Esophagus squamous epithelium (tissue), 5 donors: Measurements from ENCODE around the gene PHACTR1. TPM values are rescaled to one million over a fixed set of nuclear protein-coding genes. Genes with fewer than 3 reads are reported as not detected.

Source experiments
- DNase-seq: peaks from one replicate; lab custom pipeline; 2025; lab: John Stamatoyannopoulos, UW
- H3K27ac ChIP-seq, 4 donors: fragments of 200-600 bp; sonication (generic); one replicate each; pipeline ENCODE4 v1.5.1; 2016 to 2019; ENCODE audit warnings: mild to moderate bottlenecking in 1 of 4
- H3K27me3 ChIP-seq, 4 donors: fragments of 200-600 bp; sonication (generic); 1 replicate in 3 of 4; 2 replicates in 1 of 4; pipeline versions ENCODE4 v1.5.1 to v1.6.0; 2017 to 2021; ENCODE audit warnings: antibody characterized with exemption in 1 of 4
- H3K36me3 ChIP-seq, 3 donors: fragments of 200-600 bp; sonication (generic); one replicate each; pipeline ENCODE4 v1.5.1; 2016 to 2019
- H3K4me1 ChIP-seq, 3 donors: fragments of 200-600 bp; sonication (generic); one replicate each; pipeline ENCODE4 v1.5.1; 2017 to 2019
- H3K4me3 ChIP-seq, 4 donors: fragments of 200-600 bp; sonication (generic); 1 replicate in 3 of 4; 2 replicates in 1 of 4; pipeline ENCODE4 v1.5.1; 2016 to 2019; ENCODE audit warnings: mild to moderate bottlenecking in 2 of 4, moderate library complexity in 1 of 4
- H3K9me3 ChIP-seq, 3 donors: fragments of 200-600 bp; sonication (generic); one replicate each; pipeline ENCODE4 v1.5.1; 2016 to 2019
- CTCF ChIP-seq, 6 experiments: fragments of 450-650 bp in 4 of 6; fragments of 200-600 bp in 2 of 6; sonication (generic) in 2 of 6; IDR thresholded peaks; one replicate each; pipeline ENCODE4 v1.5.1; 2016 to 2019; ENCODE audit warnings: antibody characterized with exemption in 6 of 6, mild to moderate bottlenecking in 4 of 6, moderate library complexity in 4 of 6
- POLR2A ChIP-seq, 4 donors: fragments of 450-650 bp; IDR thresholded peaks; one replicate each; pipeline ENCODE4 v1.6.1; 2017; ENCODE audit warnings: antibody characterized with exemption in 4 of 4, mild to moderate bottlenecking in 4 of 4, moderate library complexity in 3 of 4
- WGBS, 2 donors: methylation state at CpG; one replicate each; pipeline ENCODE4 v1.1.5; 2018; 5-methylcytosine and 5-hydroxymethylcytosine counted together
- intact Hi-C: fragments of 100-400 bp; cut with DNase I; formaldehyde crosslinking; loops from one replicate; pipeline ENCODE4 v1.15.0; 2022
- total RNA-seq, 4 donors: library from RNA; depleted of rRNA; stranded (reverse); fragments of >200 nt; gene quantifications; one replicate each; pipeline ENCODE4 v1.1.0, GENCODE V29; 2016
- donor health status: DM: yes; HTN: yes; CAD: no.

PHACTR1 gene
- total RNA-seq, 4 donors from 2014 or later, result 1.5 to 7.2 (median 4.5) TPM

- intact Hi-C loops, result no loop called here
- TF ChIP-seq CTCF (IDR thresholded peaks at IDR 0.05) (no peak), POLR2A (IDR thresholded peaks at IDR 0.05) (no peak)
Measured at GRCh38 chr6:13112921-13113320, 396.4 kb downstream of the PHACTR1 start.

GRCh38 chr6:13113376-13113775 lies 396.8 kb downstream of the PHACTR1 start:
- WGBS, 2 donors, result 86 to 87% methylated on average over 5 of the region's 5 CpGs
- no peaks in the 10 kb centered on the region for H3K9me3 ChIP-seq
- DNase-seq, result no peak
- no peaks in the 10 kb centered on the region for H3K36me3 ChIP-seq
- intact Hi-C loops, result no loop called here
- H3K27me3 ChIP-seq, result no peaks in the 10 kb centered on the region
- H3K4me3 ChIP-seq, result no peak overlapping the region
- no peak overlapping the region for H3K27ac ChIP-seq
- peaks cover 0 to 7% (median 0%) of the 10 kb centered on the region in 3 donors for H3K4me1 ChIP-seq
- TF ChIP-seq CTCF (IDR thresholded peaks at IDR 0.05) (no peak), POLR2A (IDR thresholded peaks at IDR 0.05) (no peak)

More at GRCh38 chr6:13112921-13113320, 396.4 kb downstream of the PHACTR1 start:
- no peak overlapping the region for H3K4me3 ChIP-seq
- no peaks in the 10 kb centered on the region for H3K9me3 ChIP-seq
- H3K27me3 ChIP-seq, result no peaks in the 10 kb centered on the region
- peaks cover 0 to 7% (median 0%) of the 10 kb centered on the region in 3 donors for H3K4me1 ChIP-seq
- H3K36me3 ChIP-seq, result no peaks in the 10 kb centered on the region
- no peak overlapping the region for H3K27ac ChIP-seq
- no peak for DNase-seq

- Histone ChIP-seq H3K27ac (no peak overlapping the region), H3K36me3 (no peaks in the 10 kb centered on the region), H3K27me3 (no peaks in the 10 kb centered on the region), H3K9me3 (no peaks in the 10 kb centered on the region), H3K4me3 (no peak overlapping the region), H3K4me1 (peaks cover 0 to 7% (median 0%) of the 10 kb centered on the region in 3 donors)
- intact Hi-C loops, result no loop called here
- DNase-seq, result no peak
- no peak for TF ChIP-seq POLR2A (IDR thresholded peaks at IDR 0.05)
- TF ChIP-seq CTCF (IDR thresholded peaks at IDR 0.05), result no peak
- 7 to 15% methylated on average over 5 of the region's 5 CpGs for WGBS, 2 donors
Measured at GRCh38 chr6:13113981-13114593, 397.5 kb downstream of the PHACTR1 start.

- Histone ChIP-seq H3K36me3 (no peaks in the 10 kb centered on the region), H3K4me3 (no peak overlapping the region), H3K27me3 (no peaks in the 10 kb centered on the region), H3K27ac (no peak overlapping the region), H3K4me1 (peaks cover 0 to 7% (median 0%) of the 10 kb centered on the region in 3 donors), H3K9me3 (no peaks in the 10 kb centered on the region)
- intact Hi-C loops, result no loop called here
- no peak for DNase-seq
- WGBS, 2 donors, result 75 to 86% methylated on average over 1 of the region's 1 CpG
- TF ChIP-seq POLR2A (IDR thresholded peaks at IDR 0.05) (no peak), CTCF (IDR thresholded peaks at IDR 0.05) (no peak)
Measured at GRCh38 chr6:13116155-13116554, 399.6 kb downstream of the PHACTR1 start.

GRCh38 chr6:13117570-13117969 lies 401.0 kb downstream of the PHACTR1 start:
- TF ChIP-seq POLR2A (IDR thresholded peaks at IDR 0.05) (no peak), CTCF (IDR thresholded peaks at IDR 0.05) (no peak)
- Histone ChIP-seq H3K4me3 (no peak overlapping the region), H3K27me3 (no peaks in the 10 kb centered on the region), H3K9me3 (no peaks in the 10 kb centered on the region), H3K27ac (no peak overlapping the region), H3K4me1 (peaks cover 0 to 7% (median 0%) of the 10 kb centered on the region in 3 donors), H3K36me3 (no peaks in the 10 kb centered on the region)
- intact Hi-C loops, result no loop called here
- 55 to 59% methylated on average over 6 of the region's 6 CpGs for WGBS, 2 donors
- no peak for DNase-seq
